K562 (cell line): ENCODE results near the gene CD79A. TPM values are rescaled to one million over a fixed set of nuclear protein-coding genes. Genes with fewer than 3 reads are reported as not detected.
A peak's percentile ranks its signal among the peaks of the same experiment; 100 is the strongest.

Source experiments
- CBFA2T2 ChIP-seq: fragments of 450-650 bp; conservative IDR thresholded peaks from 2 replicates; pipeline ENCODE4 v1.6.1; 2017; ENCODE audit warnings: mild to moderate bottlenecking
- HNRNPLL ChIP-seq: fragments of 200-400 bp; formaldehyde crosslinking; IDR thresholded peaks from 2 replicates; pipeline ENCODE4 v1.6.1; 2017; ENCODE audit warnings: low read length, low read depth, mild to moderate bottlenecking; ENCODE audit not compliant: poor library complexity, severe bottlenecking
- JUND ChIP-seq, 2 experiments: IDR thresholded peaks; 2 replicates in 1 of 2; 3 replicates in 1 of 2; pipeline ENCODE4 v1.6.1; 2011; ENCODE audit warnings: borderline replicate concordance in 2 of 2, low read depth in 2 of 2, low read length in 2 of 2, improper control_type of control experiment in 1 of 2, missing biosample characterization in 1 of 2, missing genetic modification characterization in 1 of 2, missing genetic modification reagents in 1 of 2
- KLF6 ChIP-seq: fragments of 250-450 bp; sonication (Bioruptor Pico); IDR thresholded peaks from 2 replicates; pipeline ENCODE4 v1.4.0; 2020; ENCODE audit warnings: mild to moderate bottlenecking, moderate library complexity, borderline replicate concordance
- MECOM ChIP-seq: fragments of 250-450 bp; sonication (Bioruptor Pico); IDR thresholded peaks from 2 replicates; pipeline ENCODE4 v1.8.0; 2022; ENCODE audit warnings: inconsistent platforms
- NR2C1 ChIP-seq, 2 experiments: fragments of 450-650 bp; IDR thresholded peaks; 2 replicates each; pipeline ENCODE4 v1.6.1; 2017; ENCODE audit warnings: mild to moderate bottlenecking in 2 of 2, antibody characterized with exemption in 1 of 2, inconsistent platforms in 1 of 2, missing compliant biosample characterization in 1 of 2, missing genetic modification characterization in 1 of 2
- NR4A1 ChIP-seq, 2 experiments: fragments of 250-450 bp in 1 of 2; fragments of 450-650 bp in 1 of 2; sonication (Bioruptor Pico) in 1 of 2; IDR thresholded peaks; 2 replicates each; pipeline versions ENCODE4 v1.4.0 to v1.6.1; 2016 to 2020; ENCODE audit warnings: mild to moderate bottlenecking in 2 of 2, missing compliant biosample characterization in 1 of 2, missing genetic modification characterization in 1 of 2, moderate library complexity in 1 of 2
- PATZ1 ChIP-seq: fragments of 250-450 bp; sonication (Bioruptor Pico); IDR thresholded peaks from 2 replicates; pipeline ENCODE4 v1.5.0; 2020; ENCODE audit warnings: mild to moderate bottlenecking, borderline replicate concordance
- POLR2G ChIP-seq: fragments of 200-400 bp; formaldehyde crosslinking; IDR thresholded peaks from 2 replicates; pipeline ENCODE4 v1.6.1; 2017; ENCODE audit warnings: low read depth, mild to moderate bottlenecking, antibody characterized with exemption, low read length, moderate library complexity
- SAFB ChIP-seq: fragments of 200-400 bp; formaldehyde crosslinking; IDR thresholded peaks from 2 replicates; pipeline ENCODE4 v1.6.1; 2017; ENCODE audit warnings: low read depth, low read length, borderline replicate concordance
- TCF7L2 ChIP-seq: fragments of 150-350 bp; IDR thresholded peaks from 2 replicates; pipeline ENCODE4 v1.6.1; 2016; ENCODE audit warnings: low read depth, mild to moderate bottlenecking, low read length, moderate library complexity
- THAP7 ChIP-seq: fragments of 250-450 bp; sonication (Bioruptor Pico); IDR thresholded peaks from 2 replicates; pipeline ENCODE4 v1.5.0; 2021
- TRIM25 ChIP-seq: fragments of 450-650 bp; IDR thresholded peaks from 2 replicates; pipeline ENCODE4 v1.7.0; 2016; ENCODE audit warnings: borderline replicate concordance
- ZBTB8A ChIP-seq: fragments of 450-650 bp; IDR thresholded peaks from 2 replicates; pipeline ENCODE4 v1.6.1; 2018; ENCODE audit warnings: mild to moderate bottlenecking, moderate library complexity; ENCODE audit not compliant: partially characterized antibody
- ZNF316 ChIP-seq: fragments of 450-650 bp; IDR thresholded peaks from 2 replicates; pipeline ENCODE4 v1.6.1; 2016
- polyA plus RNA-seq, 8 experiments: library from polyadenylated mRNA; depleted of rRNA in 4 of 8; stranded (reverse) in 5 of 8; unstranded in 3 of 8; fragments of >200 nt; fragmentation: Nextera tagmentation in 2 of 8; fragmentation: Illumina TruSeq in 1 of 8; extraction: Ambion mirVana in 2 of 8; extraction: Trizol in 1 of 8; gene quantifications; 2 replicates each; pipeline versions ENCODE4 v1.2.1 to v1.2.3, GENCODE V29; 2011 to 2014; ENCODE audit warnings: inconsistent platforms in 1 of 8, missing spikeins in 1 of 8
- total RNA-seq, 7 experiments: library from RNA; depleted of rRNA in 6 of 7; stranded (reverse); fragments of >200 nt in 6 of 7; fragmentation: Illumina TruSeq in 2 of 7; extraction: Trizol in 2 of 7; gene quantifications; 2 replicates each; pipeline versions ENCODE4 v1.2.1 to v1.2.3, GENCODE V29; 2011 to 2021; ENCODE audit warnings: low replicate concordance in 1 of 7
- TF ChIP-seq, protein P1 (sequence below): fragments of 450-650 bp; IDR thresholded peaks from 2 replicates; pipeline ENCODE4 v1.7.1; 2018; ENCODE audit warnings: mild to moderate bottlenecking, low read depth; ENCODE audit not compliant: partially characterized antibody

Gene CD79A
- total and polyA plus RNA-seq, 9 of the 15 experiments (the other 6 are each of a cell fraction or from before 2014, with no cell fraction given) = 0.04 to 0.72 (median 0.17) TPM; not detected in 3

GRCh38 chr19:41883821-41884733 is 7.0 kb downstream of the CD79A start (continued):
- peak; percentile 73 for TF ChIP-seq HNRNPLL
- peak; percentile 66 for TF ChIP-seq JUND (IDR thresholded peaks at IDR 0.05; ENCODE audit: borderline replicate concordance, low read depth, low read length)
- no peak for TF ChIP-seq JUND (tag; IDR thresholded peaks at IDR 0.05; ENCODE audit: borderline replicate concordance, low read depth, low read length)
- peak; percentile 59; the same call in 1 of the 2 replicates for TF ChIP-seq MECOM (CRISPR knock-in tag)
- TF ChIP-seq POLR2G = peak; percentile 90
- TF ChIP-seq THAP7 (CRISPR knock-in tag) = no peak; the same call in 1 of the 2 replicates
- no peak for TF ChIP-seq KLF6 (CRISPR knock-in tag)
- no peak for TF ChIP-seq TCF7L2
- TF ChIP-seq, protein P1, sequence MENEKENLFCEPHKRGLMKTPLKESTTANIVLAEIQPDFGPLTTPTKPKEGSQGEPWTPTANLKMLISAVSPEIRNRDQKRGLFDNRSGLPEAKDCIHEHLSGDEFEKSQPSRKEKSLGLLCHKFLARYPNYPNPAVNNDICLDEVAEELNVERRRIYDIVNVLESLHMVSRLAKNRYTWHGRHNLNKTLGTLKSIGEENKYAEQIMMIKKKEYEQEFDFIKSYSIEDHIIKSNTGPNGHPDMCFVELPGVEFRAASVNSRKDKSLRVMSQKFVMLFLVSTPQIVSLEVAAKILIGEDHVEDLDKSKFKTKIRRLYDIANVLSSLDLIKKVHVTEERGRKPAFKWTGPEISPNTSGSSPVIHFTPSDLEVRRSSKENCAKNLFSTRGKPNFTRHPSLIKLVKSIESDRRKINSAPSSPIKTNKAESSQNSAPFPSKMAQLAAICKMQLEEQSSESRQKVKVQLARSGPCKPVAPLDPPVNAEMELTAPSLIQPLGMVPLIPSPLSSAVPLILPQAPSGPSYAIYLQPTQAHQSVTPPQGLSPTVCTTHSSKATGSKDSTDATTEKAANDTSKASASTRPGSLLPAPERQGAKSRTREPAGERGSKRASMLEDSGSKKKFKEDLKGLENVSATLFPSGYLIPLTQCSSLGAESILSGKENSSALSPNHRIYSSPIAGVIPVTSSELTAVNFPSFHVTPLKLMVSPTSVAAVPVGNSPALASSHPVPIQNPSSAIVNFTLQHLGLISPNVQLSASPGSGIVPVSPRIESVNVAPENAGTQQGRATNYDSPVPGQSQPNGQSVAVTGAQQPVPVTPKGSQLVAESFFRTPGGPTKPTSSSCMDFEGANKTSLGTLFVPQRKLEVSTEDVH = peak; percentile 80
- TF ChIP-seq NR4A1 (CRISPR knock-in tag; IDR thresholded peaks at IDR 0.05) = no peak
- no peak for TF ChIP-seq NR4A1 (tag; IDR thresholded peaks at IDR 0.05)
- no peak for TF ChIP-seq PATZ1 (CRISPR knock-in tag)
- 0 out of 2 replicates have a peak, but pooled peaks have one; percentile 73 for TF ChIP-seq TRIM25
- TF ChIP-seq ZBTB8A = no peak
- TF ChIP-seq NR2C1 (IDR thresholded peaks at IDR 0.05) = peak; percentile 93
- TF ChIP-seq NR2C1 (tag; IDR thresholded peaks at IDR 0.05) = peak; percentile 34; the same call in 1 of the 2 replicates
- TF ChIP-seq SAFB = 0 out of 2 replicates have a peak, but pooled peaks have one; percentile 22
- TF ChIP-seq ZNF316 = peak; percentile 12; the same call in 1 of the 2 replicates
- TF ChIP-seq CBFA2T2 = no peak
